GM21717 (cell line): ENCODE data around the gene RTKN2.

ENCODE experiments used
- ATAC-seq: cut with Tn5 transposase; IDR thresholded peaks from one replicate; pipeline ENCODE4 v1.9.1; 2021; ENCODE audit warnings: mild to moderate bottlenecking, moderate library complexity; ENCODE audit not compliant: unreplicated experiment

RTKN2 gene

DNA sequence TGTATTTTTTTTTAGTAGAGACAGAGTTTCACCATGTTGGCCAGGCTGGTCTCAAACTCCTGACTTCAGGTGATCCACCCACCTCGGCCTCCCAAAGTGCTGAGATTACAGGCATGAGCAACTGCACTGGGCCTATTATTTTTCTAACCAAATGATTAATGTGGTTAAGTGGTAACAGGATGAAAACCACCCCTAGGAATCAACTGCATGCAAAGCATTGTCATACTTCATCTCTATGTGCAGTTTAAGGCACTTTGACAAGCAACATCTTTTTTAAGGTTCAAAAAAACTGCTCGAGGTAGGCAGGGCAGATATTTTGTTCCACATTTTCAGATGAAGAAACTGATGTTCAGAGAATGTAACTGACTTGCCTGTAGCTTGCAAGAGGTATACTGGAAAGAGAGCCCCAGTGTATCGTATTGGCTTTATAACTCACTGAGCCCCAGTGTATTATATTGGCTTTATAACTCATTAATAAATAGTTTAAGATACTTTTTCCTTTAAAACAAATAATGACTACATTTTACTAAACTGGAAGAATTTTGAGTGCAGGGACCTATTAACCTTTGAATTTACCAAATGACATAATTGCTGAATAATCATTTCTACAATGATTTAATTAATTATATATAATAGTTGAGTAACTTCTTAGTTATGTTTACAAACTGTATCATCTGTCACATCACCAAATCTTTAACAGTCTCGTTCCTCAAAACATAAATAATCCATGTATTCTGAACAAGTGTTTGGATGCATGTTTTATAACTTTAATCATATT lies 38.1 kb downstream of the RTKN2 start:
- ATAC-seq: no peak

DNA sequence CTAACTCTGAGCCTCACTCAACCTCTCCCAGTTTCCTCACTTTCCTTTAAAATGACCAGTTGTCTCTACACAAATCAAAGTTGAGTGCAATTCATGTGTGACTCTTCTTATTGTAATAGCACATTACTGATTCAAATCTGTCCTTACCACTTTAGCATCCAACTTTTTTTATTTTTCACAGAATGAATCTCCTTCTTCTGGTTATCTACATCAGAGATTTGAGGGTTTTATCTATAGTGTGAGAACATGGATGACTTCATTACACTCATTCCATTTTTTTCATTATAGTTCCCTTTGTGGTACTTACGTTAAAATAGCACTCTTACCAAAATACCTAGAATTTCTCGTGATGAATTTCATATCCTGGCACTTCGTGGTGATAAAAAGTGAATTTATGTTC lies 43.3 kb downstream of the RTKN2 start:
- no peak for ATAC-seq

DNA sequence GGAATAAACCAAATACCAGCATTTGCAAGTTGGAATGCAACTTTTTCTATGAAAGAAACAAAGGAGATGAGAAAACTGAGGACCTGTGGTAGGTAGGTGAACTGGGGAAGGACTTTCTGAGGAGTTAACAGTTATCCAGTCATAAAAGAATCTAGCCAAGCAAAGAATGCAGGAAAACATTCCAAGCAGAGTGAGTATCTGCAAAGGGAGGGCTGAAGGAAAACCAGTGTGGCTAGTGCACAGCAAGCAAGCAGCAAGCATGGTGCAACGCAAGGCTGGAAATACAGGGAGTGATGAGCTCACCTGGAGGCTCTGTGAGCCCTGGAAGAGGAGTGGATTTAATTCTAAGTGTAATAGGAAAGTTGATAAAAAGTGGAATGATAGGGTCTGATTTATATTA lies 44.0 kb downstream of the RTKN2 start:
- ATAC-seq: no peak

DNA sequence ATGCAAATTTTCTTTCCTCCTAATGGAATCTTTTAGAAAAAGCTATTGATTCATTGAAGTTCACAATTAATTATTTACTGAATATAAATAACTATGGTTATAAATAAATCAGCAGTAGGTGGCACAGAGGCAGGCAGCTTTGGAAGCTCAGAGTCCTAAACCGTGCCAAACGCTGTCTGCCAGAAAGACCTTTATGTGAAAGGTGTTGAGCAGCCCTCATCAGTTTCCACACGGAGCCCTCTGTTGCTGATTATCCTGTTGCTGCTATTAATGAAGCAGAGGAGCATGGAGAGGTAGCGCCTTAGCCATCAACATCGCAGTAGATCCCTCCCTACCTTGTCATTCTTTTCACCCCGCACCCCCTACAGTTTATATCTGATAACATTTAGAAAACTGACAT lies 51.0 kb downstream of the RTKN2 start:
- no peak for ATAC-seq

DNA sequence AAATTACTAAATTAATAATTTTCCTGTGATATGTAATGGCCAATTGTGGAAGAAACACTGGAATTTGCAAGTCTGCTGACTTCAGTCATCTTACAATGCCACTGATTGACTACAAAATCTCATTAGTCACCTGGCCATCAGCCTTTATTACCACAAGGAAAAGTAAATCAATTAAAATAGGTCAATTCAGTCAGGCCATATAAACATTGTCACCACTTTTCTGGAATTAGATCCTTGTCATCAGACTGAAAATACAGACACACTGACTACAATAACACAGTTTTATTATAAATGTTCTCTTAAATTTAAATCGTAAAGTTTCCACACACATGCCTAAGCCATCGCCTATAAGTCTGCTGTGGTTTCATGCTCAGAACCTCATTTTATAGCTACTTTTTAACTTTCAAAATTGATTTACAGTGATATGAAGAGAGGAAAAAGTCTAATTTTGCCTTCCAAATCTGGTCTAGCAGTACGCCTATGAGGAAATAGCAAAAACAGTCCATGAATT lies 54.2 kb downstream of the RTKN2 start:
- ATAC-seq: no peak

DNA sequence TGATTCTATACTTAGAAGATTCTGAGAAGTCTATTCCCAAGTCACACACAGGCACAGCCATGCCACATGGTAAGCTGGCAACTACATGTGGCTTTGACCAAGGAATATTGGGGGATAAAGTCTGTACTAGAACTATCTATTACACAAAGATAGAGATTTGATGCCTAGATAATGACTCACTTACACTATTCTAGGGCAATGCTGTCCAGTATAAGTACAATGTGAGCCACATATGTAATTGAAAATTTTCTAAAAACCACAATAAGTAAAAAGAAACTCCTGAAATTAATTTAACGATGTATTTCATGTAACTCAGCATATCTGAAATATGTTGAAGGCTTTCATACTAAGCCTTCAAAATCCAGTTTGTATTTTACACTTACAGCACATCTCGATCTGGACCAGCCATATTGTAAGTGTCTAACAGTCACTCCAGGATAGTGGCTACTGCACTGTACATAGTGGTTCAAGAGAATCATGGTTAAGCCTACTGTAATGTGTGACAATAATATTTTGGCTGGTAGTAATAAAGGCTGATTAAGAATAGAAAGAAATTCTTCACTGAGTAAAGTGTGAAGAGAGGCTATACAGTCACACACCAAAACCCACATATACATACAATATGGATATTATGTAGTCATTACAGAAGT lies 62.8 kb downstream of the RTKN2 start:
- no peak for ATAC-seq

DNA sequence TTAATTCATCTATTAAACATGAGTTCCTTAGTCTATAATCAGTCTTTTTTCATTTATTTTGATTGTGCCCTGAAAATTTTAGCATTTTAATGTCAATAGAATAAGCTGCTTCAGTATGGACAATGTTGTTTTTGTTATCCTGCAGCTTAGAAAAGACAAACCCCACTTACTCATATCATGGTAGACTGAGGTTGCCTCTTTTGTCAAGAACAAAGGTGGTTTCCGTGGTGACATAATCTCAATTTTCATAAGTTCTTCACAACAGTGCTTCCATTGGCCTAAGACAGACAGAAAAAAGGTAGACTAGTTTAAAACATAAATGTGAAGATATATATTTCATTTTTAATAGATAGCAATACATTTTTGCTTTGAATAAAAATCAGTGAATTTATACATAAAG lies 69.1 kb downstream of the RTKN2 start:
- no peak for ATAC-seq

DNA sequence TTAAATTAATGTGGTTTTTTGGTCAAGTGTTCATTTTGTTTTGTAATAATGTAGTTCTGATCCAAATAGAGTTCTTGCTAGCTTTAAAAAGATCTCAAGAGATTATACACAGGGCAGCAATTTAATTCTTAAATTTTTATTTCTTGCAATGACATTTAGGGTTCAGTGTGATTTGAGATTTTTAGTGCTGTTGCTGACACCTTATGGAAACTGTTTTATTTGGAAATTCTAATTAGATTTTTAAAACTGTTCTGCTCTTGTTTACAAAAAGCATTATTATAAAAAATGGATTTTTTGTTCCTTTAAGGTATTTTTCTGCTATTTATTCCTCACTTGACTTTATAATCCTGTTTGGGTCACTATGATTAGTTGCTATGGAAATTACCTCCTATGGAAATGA lies 72.1 kb downstream of the RTKN2 start:
- ATAC-seq: no peak

DNA sequence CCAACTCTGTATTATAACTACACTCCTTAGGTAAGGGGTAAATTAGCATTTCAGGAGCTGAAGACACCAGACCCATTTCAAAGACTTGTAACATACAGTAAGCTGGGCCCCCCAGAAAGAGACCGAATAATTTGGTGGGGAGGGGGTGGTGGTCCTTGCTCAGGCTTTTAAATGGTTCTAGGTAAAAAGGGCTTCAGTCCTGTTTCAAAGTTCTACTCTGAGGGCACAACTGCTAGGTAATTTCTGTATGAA lies 73.0 kb downstream of the RTKN2 start:
- ATAC-seq: no peak

DNA sequence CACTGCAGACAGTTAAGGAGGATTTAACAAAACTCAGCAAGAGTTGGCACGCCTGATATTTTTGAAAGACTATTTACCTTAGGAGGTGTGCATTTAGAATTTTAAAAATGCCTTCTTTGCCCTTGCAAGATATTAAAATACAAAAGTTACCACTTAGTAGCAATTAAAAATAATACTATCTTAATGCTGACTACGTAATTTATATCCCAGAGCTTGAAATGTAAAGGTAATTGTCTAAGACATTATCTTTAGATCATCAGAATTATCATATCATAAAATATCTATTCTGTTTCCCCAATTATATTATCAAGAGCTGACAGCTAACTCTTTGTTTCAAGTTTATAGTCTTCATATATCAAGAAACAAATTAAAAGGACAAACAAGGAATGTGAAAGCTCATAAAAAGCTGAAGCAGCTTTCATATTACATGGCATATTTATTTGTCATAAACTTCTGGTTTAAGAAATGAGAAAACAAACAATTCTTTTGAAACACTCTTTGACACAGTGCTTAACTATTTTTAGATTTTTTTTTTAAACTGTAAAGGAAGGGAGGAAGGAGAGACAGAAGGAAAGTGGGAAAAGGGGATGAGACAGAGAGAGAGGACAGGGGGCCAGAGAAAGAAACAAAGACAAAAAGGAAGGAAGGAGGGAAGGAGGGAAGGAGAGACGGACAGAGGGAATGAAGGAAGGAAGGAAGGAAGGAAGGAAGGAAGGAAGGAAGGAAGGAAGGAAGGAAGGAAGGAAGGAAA lies 73.5 kb downstream of the RTKN2 start:
- ATAC-seq: no peak

DNA sequence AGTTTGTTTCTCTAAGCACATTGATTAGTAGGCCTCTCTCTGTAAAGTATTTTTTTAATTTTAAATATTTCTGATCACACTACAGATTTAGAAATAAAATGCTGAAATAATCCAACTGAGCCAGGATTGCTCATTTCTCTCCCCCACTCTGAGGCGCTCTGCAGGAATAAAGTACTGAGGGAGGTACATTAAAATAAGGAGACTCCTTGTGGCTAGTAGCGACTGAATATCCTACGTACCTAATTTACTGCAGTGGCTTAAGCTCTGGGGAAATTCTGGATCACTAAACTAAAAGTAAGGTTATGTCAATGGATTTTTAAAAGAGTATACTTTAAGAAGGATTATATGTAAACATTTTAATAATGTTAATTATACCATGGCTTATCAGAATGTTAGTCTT lies 75.2 kb downstream of the RTKN2 start:
- no peak for ATAC-seq

DNA sequence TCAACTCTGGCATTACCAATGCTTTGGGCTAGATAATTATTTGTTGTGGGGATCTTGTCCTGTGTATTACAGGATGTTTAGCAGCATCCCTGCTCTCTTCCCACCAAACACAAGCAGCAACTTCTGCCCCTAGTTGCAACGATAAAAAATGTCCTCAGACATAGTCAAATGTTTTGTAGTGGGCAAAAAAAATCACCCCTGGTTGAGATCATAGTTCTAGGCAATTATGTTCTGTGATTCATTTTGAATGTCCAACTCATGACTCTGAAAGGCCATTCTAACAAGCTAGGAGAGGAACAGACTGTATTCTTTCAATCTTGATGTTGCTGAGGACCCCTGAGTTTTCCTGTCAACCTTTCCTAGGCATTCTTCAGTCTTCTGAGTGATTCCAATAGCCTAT lies 79.5 kb downstream of the RTKN2 start:
- no peak for ATAC-seq

DNA sequence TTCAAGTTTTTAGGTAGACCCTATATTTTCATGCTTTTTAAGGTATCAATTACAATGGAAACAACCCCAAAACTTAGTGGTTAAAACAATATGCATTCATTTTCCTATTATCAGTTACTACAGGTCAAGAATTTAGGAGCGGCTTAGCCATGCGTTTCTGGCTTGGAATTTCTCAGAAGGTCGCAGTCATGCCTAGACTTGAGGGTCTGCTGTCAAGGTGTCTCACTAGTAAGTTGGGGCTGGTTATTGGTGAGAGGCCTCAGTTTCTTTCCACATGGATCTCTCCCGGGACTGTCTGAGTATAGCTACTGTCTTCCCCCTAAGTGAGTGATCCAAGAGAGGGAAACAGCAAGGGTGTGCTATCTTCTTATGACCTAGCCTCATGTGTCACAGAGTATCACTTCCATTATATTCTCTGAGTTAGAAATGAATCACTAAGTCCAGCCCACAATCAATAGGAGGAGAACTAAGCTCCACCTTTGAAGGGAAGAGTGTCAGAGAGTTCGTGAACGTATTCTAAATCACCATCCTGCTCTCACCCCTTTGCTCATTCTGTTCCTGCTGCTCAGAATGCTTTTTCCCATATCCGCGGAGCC lies 80.5 kb downstream of the RTKN2 start:
- ATAC-seq: no peak

DNA sequence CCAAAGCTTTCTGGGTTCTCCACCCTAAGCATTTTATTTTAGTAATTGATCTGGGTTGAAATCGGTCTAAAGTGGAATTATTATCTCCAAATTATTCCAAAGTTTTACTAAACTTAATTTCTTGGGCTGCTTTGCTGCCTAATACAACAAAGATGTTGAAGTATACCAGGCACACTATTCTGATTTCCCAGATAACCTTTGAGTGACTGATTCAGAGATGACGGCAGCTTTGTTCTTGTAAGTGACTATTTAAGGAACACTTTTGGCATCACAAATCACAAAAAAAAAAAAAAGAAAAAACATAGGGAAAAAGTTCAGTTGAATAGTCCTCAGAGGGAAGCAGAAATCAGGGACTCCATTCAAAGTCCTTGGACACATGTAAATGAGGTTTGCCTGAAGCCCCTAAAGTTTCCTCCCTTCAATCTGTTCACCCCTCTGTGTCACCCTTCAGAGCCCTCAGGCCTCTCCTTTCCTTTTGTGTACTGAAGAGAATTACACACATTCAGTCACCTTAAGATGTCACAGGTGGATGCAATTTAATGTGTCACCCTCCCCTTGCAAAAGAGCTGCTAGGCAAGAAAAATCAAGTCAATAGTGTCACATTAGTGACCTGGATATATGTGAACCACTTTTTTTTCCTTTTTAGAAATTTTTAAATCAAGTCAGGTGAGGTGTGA lies 81.5 kb downstream of the RTKN2 start:
- ATAC-seq: no peak

DNA sequence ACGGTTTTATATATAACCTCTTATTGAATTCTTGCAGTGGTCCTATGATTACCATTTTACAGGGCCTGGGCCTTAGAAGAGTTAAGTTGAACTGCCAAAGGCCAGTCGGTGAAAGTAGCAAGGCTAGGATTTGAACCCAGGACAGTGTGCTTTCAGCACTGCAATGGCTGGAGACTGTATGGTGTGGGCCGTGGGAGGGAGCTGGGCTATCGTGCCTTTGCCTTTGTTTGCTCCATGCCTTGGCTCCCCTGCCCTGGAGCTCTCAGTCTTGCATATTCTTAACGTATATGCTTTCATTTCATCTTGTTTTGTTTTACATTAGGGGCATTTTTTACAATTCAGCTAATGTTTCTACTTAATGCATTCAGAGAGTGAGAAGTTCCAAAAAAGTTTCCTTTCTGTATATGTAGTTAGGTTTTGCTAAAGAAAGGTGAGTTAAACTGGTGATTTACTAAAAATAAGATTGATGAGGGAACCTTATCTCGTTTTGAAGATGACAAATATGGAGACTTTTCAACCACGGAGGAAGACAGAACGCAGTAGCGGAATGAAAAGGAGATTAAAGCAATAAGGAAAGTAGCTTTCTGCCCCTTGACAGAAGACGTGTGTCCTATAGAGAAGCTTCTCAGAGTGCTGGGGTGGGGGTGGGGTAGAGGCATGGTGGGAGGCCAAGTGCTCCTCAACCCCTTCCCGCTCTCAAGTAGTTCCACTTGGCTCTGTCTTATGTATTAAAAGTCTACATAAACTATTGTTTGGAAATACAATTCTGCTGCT lies 82.5 kb downstream of the RTKN2 start:
- no peak for ATAC-seq

DNA sequence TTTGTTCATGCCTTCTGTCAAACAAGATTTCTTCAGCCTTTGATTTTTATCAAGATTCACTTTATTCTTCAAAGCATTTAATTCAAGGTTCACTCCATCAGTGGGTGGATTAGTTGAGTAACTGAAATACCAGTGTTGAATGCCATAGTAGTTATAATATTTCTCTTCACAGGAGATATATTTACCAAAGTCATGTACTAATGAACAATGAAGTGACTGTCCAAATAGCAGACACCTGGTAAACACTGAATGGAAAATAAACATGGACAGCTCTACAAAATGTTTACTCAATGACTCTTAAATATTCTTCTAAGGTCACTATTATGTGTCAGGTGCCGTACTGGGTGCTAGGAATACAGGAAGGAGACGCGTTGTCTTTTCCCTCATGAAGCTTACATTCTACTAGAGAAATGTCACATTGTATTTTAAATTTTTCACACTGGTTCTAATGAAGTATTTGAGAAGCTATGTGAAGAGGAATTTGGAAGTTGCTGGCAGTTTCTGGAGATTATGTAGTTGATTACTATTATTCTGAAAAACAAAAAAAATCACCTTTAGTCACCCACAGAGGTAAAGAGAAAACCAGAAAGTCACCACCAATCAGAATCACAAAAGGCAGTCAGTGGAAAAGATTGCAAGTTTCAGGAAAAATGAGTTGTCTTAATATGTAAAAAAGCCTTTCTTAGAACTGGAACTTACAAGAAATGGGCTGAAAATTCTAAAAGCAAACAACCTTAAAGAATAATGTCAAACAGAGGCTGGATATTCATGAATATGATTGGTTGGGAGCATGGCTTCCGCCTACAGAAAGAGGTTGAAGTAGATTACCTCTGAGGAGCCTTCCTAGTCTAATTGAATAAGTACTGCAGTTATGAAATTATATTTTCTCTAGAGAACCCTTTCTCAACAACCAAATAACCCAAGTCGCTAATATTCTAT lies 84.5 kb downstream of the RTKN2 start:
- ATAC-seq: no peak

DNA sequence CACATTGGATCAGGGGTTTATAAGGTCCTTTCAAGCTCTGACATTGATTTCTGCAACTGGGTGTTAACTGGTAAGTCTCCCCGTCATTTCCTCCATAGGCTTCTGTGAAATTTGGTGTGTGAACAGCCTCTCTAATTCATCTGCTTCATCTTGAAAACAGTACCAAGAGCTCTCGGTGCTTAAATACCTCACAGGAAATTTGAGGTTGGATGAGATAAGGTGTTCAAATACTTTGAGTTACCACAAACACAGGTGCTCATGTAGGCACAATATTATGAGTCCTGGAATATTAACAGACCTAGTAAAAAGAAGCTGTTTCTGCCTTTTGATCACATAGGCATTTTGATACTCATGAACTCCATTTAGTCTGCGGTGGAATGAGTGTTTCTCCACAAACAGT lies 85.2 kb downstream of the RTKN2 start:
- no peak for ATAC-seq

DNA sequence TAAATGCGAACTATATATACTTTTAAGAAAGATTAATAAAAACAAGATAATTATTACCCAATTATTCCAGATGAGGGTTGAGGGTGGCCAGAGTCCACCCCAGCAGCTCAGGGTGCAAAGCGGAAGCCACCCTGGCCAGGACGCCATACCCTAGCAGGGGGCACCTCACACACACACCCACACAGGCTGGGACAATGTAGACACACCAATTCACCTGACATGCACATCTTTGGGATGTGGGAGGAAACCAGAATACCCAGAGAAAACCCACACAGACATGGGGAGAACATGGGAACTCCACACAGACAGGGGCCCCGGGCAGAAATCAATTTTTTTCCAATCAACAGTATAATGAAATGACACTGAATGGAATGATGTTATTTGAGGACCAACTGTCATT lies 86.0 kb downstream of the RTKN2 start:
- no peak for ATAC-seq

DNA sequence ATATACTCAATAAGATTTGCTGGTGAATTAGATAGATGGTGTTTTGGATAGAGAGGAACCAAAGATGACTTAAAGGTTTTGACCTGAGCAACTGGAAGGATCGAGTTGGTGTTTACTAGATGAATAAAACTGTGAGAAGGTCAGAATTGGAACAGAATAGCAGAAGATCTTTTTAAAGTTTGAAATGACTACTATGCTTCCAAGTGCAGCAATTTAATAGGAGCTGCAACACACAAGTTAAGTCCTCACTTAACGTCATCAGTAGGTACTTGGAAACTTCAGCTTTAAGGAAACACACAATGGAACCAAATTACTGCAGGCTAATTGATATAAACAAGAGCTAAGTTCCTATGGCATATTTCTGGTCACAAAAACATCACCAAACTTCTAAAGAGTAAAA lies 86.5 kb downstream of the RTKN2 start:
- ATAC-seq: no peak
